ENCODE results near the gene PHRF1. TPM values are rescaled to one million over a fixed set of nuclear protein-coding genes. Genes with fewer than 3 reads are reported as not detected.

PHRF1 gene
- total and polyA plus RNA-seq, 9 of the 15 experiments (the other 6 are each of a cell fraction or from before 2014, with no cell fraction given), result 0.07 to 37.2 (median 7.7) TPM

- TF ChIP-seq ZMIZ1 (IDR thresholded peaks at IDR 0.05; ENCODE audit: low read depth in 2 of 2, low read length in 2 of 2) (no peak; a peak in 1 of 4 replicates), ZNF695 (CRISPR knock-in tag; IDR thresholded peaks at IDR 0.05) (no peak), RFX5 (IDR thresholded peaks at IDR 0.05; ENCODE audit: low read depth, low read length) (no peak), ZNF324 (CRISPR knock-in tag; IDR thresholded peaks at IDR 0.05) (no peak), E2F6 (IDR thresholded peaks at IDR 0.05; ENCODE audit: borderline replicate concordance in 1 of 2, extremely low read depth in 1 of 2, insufficient read depth in 1 of 2, insufficient read length in 1 of 2, low read depth in 1 of 2, low read length in 1 of 2, poor library complexity in 1 of 2, severe bottlenecking in 1 of 2) (peak; percentile 30 to 79), ZSCAN29 (IDR thresholded peaks at IDR 0.05) (no peak), BCOR (IDR thresholded peaks at IDR 0.05) (no peak), ZKSCAN8 (CRISPR knock-in tag; IDR thresholded peaks at IDR 0.05) (no peak), ZNF197 (CRISPR knock-in tag; IDR thresholded peaks at IDR 0.05; ENCODE audit: low read depth) (no peak), PRPF4 (IDR thresholded peaks at IDR 0.05; ENCODE audit: insufficient read depth, low read depth, low read length, poor library complexity, severe bottlenecking) (no peak), NCOA2 (IDR thresholded peaks at IDR 0.05; ENCODE audit: partially characterized antibody in 2 of 2) (no peak), ELK1 (CRISPR knock-in tag; IDR thresholded peaks at IDR 0.05) (no peak), FOXK2 (conservative IDR thresholded peaks at IDR 0.05 in 1 of 2, IDR thresholded peaks at IDR 0.05 in 1 of 2; ENCODE audit: low read depth in 2 of 2) (peak in 1 of 2 experiments; percentile 100; a peak in 2 of 4 replicates), EP400 (IDR thresholded peaks at IDR 0.05) (peak; percentile 90), HNRNPUL1 (IDR thresholded peaks at IDR 0.05; ENCODE audit: low read length) (no peak), ETS2 (tag; IDR thresholded peaks at IDR 0.05; ENCODE audit: borderline replicate concordance, poor library complexity, severe bottlenecking) (no peak), ZC3H4 (CRISPR knock-in tag; IDR thresholded peaks at IDR 0.05; ENCODE audit: borderline replicate concordance) (no peak), KDM2B (CRISPR knock-in tag; IDR thresholded peaks at IDR 0.05) (no peak), COPS2 (conservative IDR thresholded peaks at IDR 0.05) (no peak), RCOR1 (IDR thresholded peaks at IDR 0.05; ENCODE audit: borderline replicate concordance in 1 of 2, low read depth in 2 of 2, low read length in 2 of 2) (0 out of 4 replicates have a peak, but pooled peaks of 1 of the 2 experiments have one; percentile 25), FOXA3 (CRISPR knock-in tag; conservative IDR thresholded peaks at IDR 0.05 in 1 of 2, IDR thresholded peaks at IDR 0.05 in 1 of 2) (no peak), CTBP1 (IDR thresholded peaks at IDR 0.05; ENCODE audit: borderline replicate concordance) (peak; percentile 66), ZNF24 (IDR thresholded peaks at IDR 0.05) (0 out of 2 replicates have a peak, but pooled peaks have one; percentile 60)
Observed at GRCh38 chr11:575996-576768, at the start of gene PHRF1 (continued).

Measured in K562 (cell line).